Peyer's patch (tissue), 4 donors: ENCODE results near the gene PTPRQ. TPM values are rescaled to one million over a fixed set of nuclear protein-coding genes. Genes with fewer than 3 reads are reported as not detected.

Source experiments
- DNase-seq, 3 donors: peaks; one replicate each; pipeline ENCODE4 v3.0.0-alpha.2; 2017 to 2019
- H3K27ac ChIP-seq, 4 donors: fragments of 200-600 bp; sonication (generic); one replicate each; pipeline ENCODE4 v1.5.1; 2016 to 2019
- H3K27me3 ChIP-seq, 2 donors: fragments of 200-600 bp; sonication (generic); one replicate each; pipeline ENCODE4 v1.5.1; 2019
- H3K36me3 ChIP-seq, 3 donors: fragments of 200-600 bp; sonication (generic); one replicate each; pipeline ENCODE4 v1.5.1; 2016 to 2019
- H3K4me1 ChIP-seq, 4 donors: fragments of 200-600 bp; sonication (generic); one replicate each; pipeline ENCODE4 v1.5.1; 2016 to 2019
- H3K4me3 ChIP-seq, 4 donors: fragments of 200-600 bp; sonication (generic); 1 replicate in 3 of 4; 2 replicates in 1 of 4; pipeline ENCODE4 v1.5.1; 2016 to 2019; ENCODE audit warnings: mild to moderate bottlenecking in 1 of 4
- H3K9me3 ChIP-seq, 4 donors: fragments of 200-600 bp; sonication (generic); one replicate each; pipeline ENCODE4 v1.5.1; 2016 to 2019; ENCODE audit warnings: mild to moderate bottlenecking in 1 of 4
- POLR2A ChIP-seq, 2 donors: fragments of 450-650 bp; IDR thresholded peaks; one replicate each; pipeline ENCODE4 v1.5.1; 2017; ENCODE audit warnings: antibody characterized with exemption in 2 of 2, mild to moderate bottlenecking in 2 of 2, moderate library complexity in 2 of 2
- total RNA-seq, 4 donors: library from RNA; depleted of rRNA; stranded (reverse); fragments of >200 nt; gene quantifications; one replicate each; pipeline ENCODE4 v1.1.0, GENCODE V29; 2016
- TF ChIP-seq, protein P1 (sequence below), 6 experiments: fragments of 450-650 bp in 4 of 6; fragments of 200-600 bp in 2 of 6; sonication (generic) in 1 of 6; IDR thresholded peaks; one replicate each; pipeline ENCODE4 v1.5.1; 2017 to 2019; ENCODE audit warnings: antibody characterized with exemption in 6 of 6, mild to moderate bottlenecking in 3 of 6, moderate library complexity in 1 of 6

Gene PTPRQ
- total RNA-seq, 4 donors from 2014 or later = 0.13 TPM; not detected in 3

DNA sequence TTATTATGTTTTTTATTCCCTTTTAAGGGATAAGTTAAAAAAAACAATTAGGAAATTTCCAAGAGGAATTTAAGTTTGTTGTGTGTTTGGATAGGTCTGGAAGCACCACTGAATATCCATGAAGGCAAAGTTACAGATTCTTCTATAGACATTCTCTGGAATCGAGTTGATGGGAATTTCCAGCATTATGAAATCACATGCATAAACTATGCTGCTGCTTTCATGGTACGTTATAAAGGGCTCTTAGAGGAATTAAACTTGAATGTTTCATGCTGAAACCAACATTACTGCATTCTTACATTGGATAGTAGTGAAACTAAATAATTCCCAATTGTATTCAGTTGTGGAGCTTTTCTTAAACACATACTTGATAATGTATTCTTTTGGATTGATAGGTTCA, 21.5 kb upstream of the PTPRQ start:
- no peaks in the 10 kb centered on the region for H3K4me1 ChIP-seq
- no peak for DNase-seq
- no peaks in the 10 kb centered on the region for H3K36me3 ChIP-seq
- no peaks in the 10 kb centered on the region for H3K27me3 ChIP-seq
- H3K27ac ChIP-seq = no peak overlapping the region
- no peaks in the 10 kb centered on the region for H3K9me3 ChIP-seq
- no peak for TF ChIP-seq POLR2A (IDR thresholded peaks at IDR 0.05)
- TF ChIP-seq, protein P1, sequence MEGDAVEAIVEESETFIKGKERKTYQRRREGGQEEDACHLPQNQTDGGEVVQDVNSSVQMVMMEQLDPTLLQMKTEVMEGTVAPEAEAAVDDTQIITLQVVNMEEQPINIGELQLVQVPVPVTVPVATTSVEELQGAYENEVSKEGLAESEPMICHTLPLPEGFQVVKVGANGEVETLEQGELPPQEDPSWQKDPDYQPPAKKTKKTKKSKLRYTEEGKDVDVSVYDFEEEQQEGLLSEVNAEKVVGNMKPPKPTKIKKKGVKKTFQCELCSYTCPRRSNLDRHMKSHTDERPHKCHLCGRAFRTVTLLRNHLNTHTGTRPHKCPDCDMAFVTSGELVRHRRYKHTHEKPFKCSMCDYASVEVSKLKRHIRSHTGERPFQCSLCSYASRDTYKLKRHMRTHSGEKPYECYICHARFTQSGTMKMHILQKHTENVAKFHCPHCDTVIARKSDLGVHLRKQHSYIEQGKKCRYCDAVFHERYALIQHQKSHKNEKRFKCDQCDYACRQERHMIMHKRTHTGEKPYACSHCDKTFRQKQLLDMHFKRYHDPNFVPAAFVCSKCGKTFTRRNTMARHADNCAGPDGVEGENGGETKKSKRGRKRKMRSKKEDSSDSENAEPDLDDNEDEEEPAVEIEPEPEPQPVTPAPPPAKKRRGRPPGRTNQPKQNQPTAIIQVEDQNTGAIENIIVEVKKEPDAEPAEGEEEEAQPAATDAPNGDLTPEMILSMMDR (IDR thresholded peaks at IDR 0.05) = no peak
- H3K4me3 ChIP-seq = no peak overlapping the region

DNA sequence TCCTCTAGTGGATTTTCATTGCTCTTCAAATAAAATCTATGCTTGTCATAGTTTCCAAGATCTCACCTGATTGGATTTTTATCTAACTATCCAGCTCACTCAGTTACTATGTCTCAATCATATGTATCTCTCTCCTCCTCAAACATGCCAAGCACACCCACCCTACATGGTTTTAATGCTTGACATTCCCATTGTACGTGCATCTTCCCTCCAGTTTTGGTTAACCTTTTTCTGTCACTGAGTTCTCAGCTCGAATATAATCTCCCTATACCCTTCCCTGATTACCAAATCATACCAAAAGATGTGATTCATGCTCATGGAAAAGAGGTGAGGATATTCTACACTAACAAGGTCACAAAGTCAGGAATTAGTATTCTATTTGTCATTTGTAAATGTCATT, 12.0 kb upstream of the PTPRQ start:
- Histone ChIP-seq H3K4me1 (no peaks in the 10 kb centered on the region), H3K36me3 (no peaks in the 10 kb centered on the region), H3K27ac (no peak overlapping the region), H3K9me3 (no peaks in the 10 kb centered on the region), H3K27me3 (no peaks in the 10 kb centered on the region), H3K4me3 (no peak overlapping the region)
- DNase-seq = no peak
- no peak for TF ChIP-seq POLR2A (IDR thresholded peaks at IDR 0.05)
- TF ChIP-seq, protein P1 (IDR thresholded peaks at IDR 0.05) = no peak

DNA sequence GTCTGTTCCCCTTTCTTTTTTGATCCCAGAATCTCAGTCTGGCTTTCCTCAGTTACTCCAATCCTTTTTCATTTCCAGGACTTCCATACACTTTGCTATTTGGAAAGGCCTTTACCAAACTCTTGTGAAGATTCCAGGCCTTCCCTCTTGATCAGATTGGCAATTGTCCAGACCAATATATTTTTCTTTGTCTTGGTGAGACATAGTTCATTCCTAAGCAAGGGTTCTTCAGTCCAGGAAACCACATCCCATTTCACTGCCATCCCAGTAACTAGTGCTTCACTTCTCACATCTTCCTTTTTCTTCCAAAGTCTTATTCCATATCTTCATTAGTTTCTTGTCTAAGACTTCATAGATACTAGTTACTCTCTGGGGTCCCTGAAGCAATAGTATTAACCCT, 2.1 kb upstream of the PTPRQ start:
- H3K4me3 ChIP-seq = no peak overlapping the region
- no peaks in the 10 kb centered on the region for H3K4me1 ChIP-seq
- no peak for TF ChIP-seq POLR2A (IDR thresholded peaks at IDR 0.05)
- TF ChIP-seq, protein P1 (IDR thresholded peaks at IDR 0.05) = no peak
- H3K9me3 ChIP-seq = no peaks in the 10 kb centered on the region
- DNase-seq = no peak
- no peaks in the 10 kb centered on the region for H3K36me3 ChIP-seq
- no peak overlapping the region for H3K27ac ChIP-seq
- no peaks in the 10 kb centered on the region for H3K27me3 ChIP-seq

DNA sequence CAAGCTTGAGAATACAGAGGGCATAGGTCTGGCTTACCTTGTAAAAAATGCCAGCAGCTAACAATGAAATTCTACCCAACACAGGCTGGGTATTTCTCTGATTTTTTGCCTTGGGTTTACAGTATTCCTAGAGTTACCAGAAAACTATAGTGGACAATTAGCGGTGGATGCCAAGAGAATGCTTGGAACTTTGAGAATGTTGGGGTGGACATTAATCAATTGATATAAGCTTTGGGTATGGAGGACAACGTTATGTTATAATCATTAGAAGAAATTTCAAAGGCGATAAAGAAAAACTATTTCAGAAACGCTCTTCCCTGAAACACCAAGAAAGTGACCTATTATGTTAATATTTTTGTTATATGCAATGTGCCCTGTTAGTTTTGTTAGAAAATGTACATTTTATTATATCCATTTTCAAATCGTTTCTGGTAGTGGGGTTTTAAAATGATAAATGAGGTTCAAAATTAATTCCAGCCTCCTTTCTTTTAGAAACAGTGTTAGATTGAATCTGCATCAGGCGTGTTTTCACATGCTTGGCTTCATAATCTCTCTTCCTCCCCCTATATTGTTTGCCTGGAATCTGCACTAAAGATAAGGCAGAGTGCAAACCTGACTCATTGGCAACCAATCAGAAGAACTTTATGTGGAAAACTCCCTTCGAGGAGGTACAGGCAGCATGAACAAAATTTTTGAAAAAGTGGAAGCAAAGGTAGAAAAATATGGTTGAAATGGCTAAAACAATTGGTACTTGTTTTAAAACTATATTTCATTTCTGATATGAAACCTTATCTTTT, 1.4 kb upstream of the PTPRQ start:
- no peak for DNase-seq
- no peaks in the 10 kb centered on the region for H3K9me3 ChIP-seq
- no peak overlapping the region for H3K4me3 ChIP-seq
- no peaks in the 10 kb centered on the region for H3K27me3 ChIP-seq
- no peaks in the 10 kb centered on the region for H3K4me1 ChIP-seq
- H3K36me3 ChIP-seq = no peaks in the 10 kb centered on the region
- no peak overlapping the region for H3K27ac ChIP-seq
- TF ChIP-seq, protein P1 (IDR thresholded peaks at IDR 0.05) = no peak
- no peak for TF ChIP-seq POLR2A (IDR thresholded peaks at IDR 0.05)

DNA sequence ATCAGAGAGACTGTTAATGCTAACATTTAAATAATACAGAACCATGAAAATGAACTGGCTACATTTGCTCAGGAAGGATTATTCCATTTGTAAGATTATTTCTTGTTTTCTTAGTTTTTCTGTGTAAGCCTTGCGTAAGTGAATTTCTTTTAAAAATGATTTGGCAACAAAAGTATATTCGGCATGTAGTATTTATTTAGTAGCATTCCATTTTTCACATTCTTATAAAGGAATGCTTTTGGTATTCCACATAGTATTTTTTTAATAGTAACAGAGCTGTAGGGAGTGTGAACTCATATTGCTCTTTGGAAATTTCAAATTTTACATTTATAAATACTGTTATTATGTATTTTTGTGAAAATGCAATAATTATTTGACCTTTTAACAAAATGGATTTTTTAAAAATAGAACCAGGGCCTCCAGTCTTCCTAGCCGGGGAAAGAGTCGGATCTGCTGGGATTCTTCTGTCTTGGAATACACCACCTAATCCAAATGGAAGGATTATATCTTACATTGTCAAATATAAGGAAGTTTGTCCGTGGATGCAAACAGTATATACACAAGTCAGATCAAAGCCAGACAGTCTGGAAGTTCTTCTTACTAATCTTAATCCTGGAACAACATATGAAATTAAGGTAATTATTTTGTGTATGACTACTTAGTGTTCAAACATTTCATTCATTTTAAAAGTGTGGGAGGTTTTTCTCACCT, 1.2 kb downstream of the PTPRQ start:
- DNase-seq = no peak
- H3K27me3 ChIP-seq = no peaks in the 10 kb centered on the region
- no peak for TF ChIP-seq POLR2A (IDR thresholded peaks at IDR 0.05)
- TF ChIP-seq, protein P1 (IDR thresholded peaks at IDR 0.05) = no peak

More for the DNA sequence above, 1.2 kb downstream of the PTPRQ start:
- Histone ChIP-seq H3K4me3 (no peak overlapping the region), H3K36me3 (no peaks in the 10 kb centered on the region), H3K4me1 (no peaks in the 10 kb centered on the region), H3K27ac (no peak overlapping the region), H3K9me3 (no peaks in the 10 kb centered on the region)
